Smooth muscle cell (in vitro differentiated cells): ENCODE measurements around the gene AFF4. TPM values are rescaled to one million over a fixed set of nuclear protein-coding genes. Genes with fewer than 3 reads are reported as not detected.
"Not testable (repeated sequence)": the region's sequence is repeated elsewhere in the genome, so short reads cannot be mapped to it uniquely, and the experiment has no call there.

Experiments
- DNase-seq: peaks from one replicate; lab custom pipeline; 2025; ENCODE audit not compliant: unreplicated experiment; lab: John Stamatoyannopoulos, UW
- H2AFZ ChIP-seq: fragments of 200-600 bp; sonication (generic); 2 replicates; pipeline ENCODE4 v1.6.0; 2016; ENCODE audit warnings: antibody characterized with exemption, low read depth, mild to moderate bottlenecking
- H3F3A ChIP-seq: fragments of 200-600 bp; sonication (generic); 2 replicates; pipeline ENCODE4 v1.6.0; 2017; ENCODE audit warnings: antibody characterized with exemption, low read depth
- H3K27ac ChIP-seq: fragments of 200-600 bp; sonication (generic); 2 replicates; pipeline ENCODE4 v1.5.1; 2016; ENCODE audit warnings: low read depth, mild to moderate bottlenecking
- H3K27me3 ChIP-seq: fragments of 200-600 bp; sonication (generic); 2 replicates; pipeline ENCODE4 v1.6.1; 2016; ENCODE audit warnings: low read depth, mild to moderate bottlenecking
- H3K36me3 ChIP-seq: fragments of 200-600 bp; sonication (generic); 2 replicates; pipeline ENCODE4 v1.5.1; 2016; ENCODE audit warnings: low read depth
- H3K4me1 ChIP-seq: fragments of 200-600 bp; sonication (generic); 2 replicates; pipeline ENCODE4 v1.5.1; 2016; ENCODE audit warnings: low read depth
- H3K4me2 ChIP-seq: fragments of 200-600 bp; sonication (generic); 2 replicates; pipeline ENCODE4 v1.6.0; 2016; ENCODE audit warnings: mild to moderate bottlenecking
- H3K4me3 ChIP-seq: fragments of 200-600 bp; sonication (generic); 2 replicates; pipeline ENCODE4 v1.5.1; 2016; ENCODE audit warnings: mild to moderate bottlenecking
- H3K79me2 ChIP-seq: fragments of 200-600 bp; sonication (generic); 2 replicates; pipeline ENCODE4 v1.6.0; 2016; ENCODE audit warnings: low read depth, mild to moderate bottlenecking
- H3K9ac ChIP-seq: fragments of 200-600 bp; sonication (generic); 2 replicates; pipeline ENCODE4 v1.6.0; 2016; ENCODE audit warnings: low read depth
- H3K9me3 ChIP-seq: fragments of 200-600 bp; sonication (generic); replicated peaks from 2 replicates; pipeline ENCODE4 v1.5.1; 2016; ENCODE audit warnings: low read depth
- H4K20me1 ChIP-seq: fragments of 200-600 bp; sonication (generic); 2 replicates; pipeline ENCODE4 v1.6.0; 2016; ENCODE audit warnings: low read depth
- WGBS: methylation state at CpG from one replicate; pipeline ENCODE4 v1.1.7; 2016; ENCODE audit warnings: low lambda C conversion rate; 5-methylcytosine and 5-hydroxymethylcytosine counted together
- polyA plus RNA-seq: library from polyadenylated mRNA; unstranded; fragments of >200 nt; fragmentation: Nextera tagmentation; extraction: Ambion mirVana; gene quantifications from 2 replicates; pipeline ENCODE4 v1.2.1, GENCODE V29; 2016
- total RNA-seq: library from RNA; depleted of rRNA; stranded (reverse); fragments of >200 nt; gene quantifications from 2 replicates; pipeline ENCODE4 v1.2.3, GENCODE V29; 2014
- TF ChIP-seq, protein P1 (sequence below): fragments of 200-600 bp; sonication (generic); IDR thresholded peaks from 2 replicates; pipeline ENCODE4 v1.5.1; 2017; ENCODE audit warnings: borderline replicate concordance, mild to moderate bottlenecking, antibody characterized with exemption; ENCODE audit not compliant: insufficient read depth, poor library complexity, severe bottlenecking

The AFF4 gene
- total and polyA plus RNA-seq, 2 experiments from 2014 or later, result 27.8 to 137 TPM

DNA sequence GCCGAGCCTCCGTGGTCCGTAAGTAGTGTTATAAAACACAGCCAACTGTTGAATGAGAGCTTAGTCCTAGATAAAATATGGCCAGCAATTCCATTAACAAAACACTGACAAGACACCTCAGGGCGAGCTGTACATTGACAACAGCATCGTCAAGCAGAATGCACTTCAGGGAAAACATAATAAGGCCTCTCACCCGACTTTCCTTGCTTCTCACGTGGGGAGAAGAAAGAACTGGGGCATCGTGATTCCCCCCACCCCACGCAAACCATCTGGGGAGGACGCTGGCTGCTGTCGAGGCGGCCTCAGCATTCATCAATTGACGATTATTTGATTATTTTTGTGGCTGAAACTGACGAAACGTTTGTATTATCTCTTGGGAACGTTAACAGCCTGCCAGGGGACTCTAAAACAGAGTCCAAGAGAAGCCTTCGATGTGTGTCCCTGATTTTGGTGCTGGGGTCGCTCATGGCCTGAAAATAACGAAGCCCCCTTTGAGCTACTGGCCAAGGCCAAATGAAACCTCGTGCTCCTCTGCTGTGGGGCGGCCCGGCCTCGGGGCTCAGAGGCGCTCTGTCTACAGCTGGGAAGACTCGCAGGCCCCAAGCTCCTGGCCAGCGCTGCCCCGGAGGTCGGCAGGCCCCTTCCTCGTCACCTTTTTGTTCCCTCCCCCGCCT lies 97.6 kb downstream of the AFF4 start:
- Histone ChIP-seq H3K36me3 (no peaks in the 10 kb centered on the region), H3K27ac (peak overlapping the region; percentile 89), H2AFZ (peak overlapping the region; percentile 49), H3F3A (peaks cover 15% of the 10 kb centered on the region), H3K79me2 (peaks cover 9% of the 10 kb centered on the region), H4K20me1 (peaks cover 5% of the 10 kb centered on the region), H3K27me3 (peaks cover 6% of the 10 kb centered on the region), H3K4me3 (peak overlapping the region; percentile 70), H3K9ac (peak overlapping the region; percentile 94), H3K9me3 (no peaks in the 10 kb centered on the region), H3K4me2 (peak overlapping the region; percentile 87), H3K4me1 (peaks cover 12% of the 10 kb centered on the region)
- TF ChIP-seq, protein P1, sequence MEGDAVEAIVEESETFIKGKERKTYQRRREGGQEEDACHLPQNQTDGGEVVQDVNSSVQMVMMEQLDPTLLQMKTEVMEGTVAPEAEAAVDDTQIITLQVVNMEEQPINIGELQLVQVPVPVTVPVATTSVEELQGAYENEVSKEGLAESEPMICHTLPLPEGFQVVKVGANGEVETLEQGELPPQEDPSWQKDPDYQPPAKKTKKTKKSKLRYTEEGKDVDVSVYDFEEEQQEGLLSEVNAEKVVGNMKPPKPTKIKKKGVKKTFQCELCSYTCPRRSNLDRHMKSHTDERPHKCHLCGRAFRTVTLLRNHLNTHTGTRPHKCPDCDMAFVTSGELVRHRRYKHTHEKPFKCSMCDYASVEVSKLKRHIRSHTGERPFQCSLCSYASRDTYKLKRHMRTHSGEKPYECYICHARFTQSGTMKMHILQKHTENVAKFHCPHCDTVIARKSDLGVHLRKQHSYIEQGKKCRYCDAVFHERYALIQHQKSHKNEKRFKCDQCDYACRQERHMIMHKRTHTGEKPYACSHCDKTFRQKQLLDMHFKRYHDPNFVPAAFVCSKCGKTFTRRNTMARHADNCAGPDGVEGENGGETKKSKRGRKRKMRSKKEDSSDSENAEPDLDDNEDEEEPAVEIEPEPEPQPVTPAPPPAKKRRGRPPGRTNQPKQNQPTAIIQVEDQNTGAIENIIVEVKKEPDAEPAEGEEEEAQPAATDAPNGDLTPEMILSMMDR, result no peak
- WGBS, result 40% methylated on average over 29 of the region's 30 CpGs
- no peak for DNase-seq

DNA sequence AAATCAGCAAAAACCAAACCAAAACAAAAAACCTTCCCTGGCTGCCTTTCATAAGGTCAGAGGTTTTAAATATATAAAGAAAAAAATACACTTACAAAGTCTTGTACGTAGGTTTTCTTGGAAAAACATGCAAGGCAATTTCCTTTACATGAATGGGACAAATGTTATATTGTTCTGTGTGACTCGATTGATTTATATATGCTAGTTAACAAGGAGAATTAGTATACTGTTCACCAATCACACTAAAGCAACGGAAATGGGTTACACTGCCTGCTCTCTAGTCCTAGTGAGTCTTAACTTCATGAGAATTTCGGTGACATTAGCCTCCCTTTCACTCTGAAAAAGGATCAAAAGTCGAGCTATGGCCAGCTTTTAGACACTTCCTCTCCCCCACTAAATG lies 102.7 kb downstream of the AFF4 start:
- 74% methylated on average over 5 of the region's 5 CpGs for WGBS
- H3K9me3 ChIP-seq, result no peaks in the 10 kb centered on the region
- TF ChIP-seq, protein P1, result no peak
- H3K79me2 ChIP-seq, result no peaks in the 10 kb centered on the region
- DNase-seq, result no peak
- H3K9ac ChIP-seq, result no peak overlapping the region
- no peak overlapping the region for H3K27ac ChIP-seq
- peaks cover 3% of the 10 kb centered on the region for H3K4me1 ChIP-seq
- no peaks in the 10 kb centered on the region for H4K20me1 ChIP-seq
- no peaks in the 10 kb centered on the region for H3K36me3 ChIP-seq
- peaks cover 25% of the 10 kb centered on the region for H3K27me3 ChIP-seq
- no peaks in the 10 kb centered on the region for H3F3A ChIP-seq
- no peak overlapping the region for H3K4me2 ChIP-seq
- H2AFZ ChIP-seq, result no peak overlapping the region
- no peak overlapping the region for H3K4me3 ChIP-seq

DNA sequence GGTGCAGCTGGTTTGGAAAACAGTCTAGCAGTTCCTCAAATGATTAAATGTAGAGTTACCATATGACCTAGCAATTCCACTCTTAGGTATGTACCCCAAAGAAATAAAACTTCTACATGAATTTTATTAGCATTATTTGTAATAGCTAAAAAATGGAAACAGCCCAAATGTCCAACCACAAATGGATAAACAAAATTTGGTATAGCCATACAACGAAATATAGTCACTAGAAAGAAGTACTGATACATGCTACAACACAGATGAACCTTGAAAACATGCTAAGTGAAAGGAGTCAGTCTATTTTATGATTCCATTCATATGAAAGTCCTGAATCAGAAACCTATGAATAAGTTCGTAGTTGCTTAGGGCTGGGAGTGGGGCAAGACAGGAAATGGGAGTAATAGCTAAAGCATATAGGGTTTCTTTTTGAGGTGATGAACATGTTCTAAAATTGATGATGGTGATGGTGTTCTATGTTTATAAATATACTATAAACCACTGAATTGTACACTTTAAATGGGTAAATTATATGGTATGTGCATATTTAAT lies 103.5 kb downstream of the AFF4 start:
- no peak overlapping the region for H3K4me2 ChIP-seq
- no peak overlapping the region for H2AFZ ChIP-seq
- no peaks in the 10 kb centered on the region for H3K9me3 ChIP-seq
- no peaks in the 10 kb centered on the region for H3F3A ChIP-seq
- H3K79me2 ChIP-seq, result no peaks in the 10 kb centered on the region
- peaks cover 25% of the 10 kb centered on the region for H3K27me3 ChIP-seq
- no peak overlapping the region for H3K9ac ChIP-seq
- WGBS, result 83% methylated on average over 2 of the region's 2 CpGs
- H3K4me1 ChIP-seq, result no peaks in the 10 kb centered on the region
- no peak overlapping the region for H3K4me3 ChIP-seq
- no peaks in the 10 kb centered on the region for H3K36me3 ChIP-seq
- H4K20me1 ChIP-seq, result no peaks in the 10 kb centered on the region
- H3K27ac ChIP-seq, result no peak overlapping the region
- TF ChIP-seq, protein P1, result no peak
- no peak for DNase-seq

DNA sequence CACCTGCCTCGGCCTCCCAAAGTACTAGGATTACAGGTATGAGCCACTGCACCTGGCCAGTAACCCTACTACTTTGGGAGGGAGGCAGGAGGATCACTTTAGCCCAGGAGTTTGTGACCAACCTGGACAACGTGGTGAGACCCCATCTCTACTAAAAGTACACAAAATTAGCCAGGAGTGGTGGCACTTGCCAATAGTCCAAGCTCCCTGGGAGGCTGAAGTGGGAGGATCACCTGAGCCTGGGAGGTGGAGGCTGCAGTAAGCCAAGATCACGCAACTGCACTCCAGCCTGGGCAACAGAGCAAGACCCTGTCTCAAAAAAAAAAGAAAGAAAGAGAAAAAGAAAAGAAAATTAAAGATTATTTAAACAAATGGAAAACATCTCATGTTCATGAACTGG lies 107.4 kb downstream of the AFF4 start:
- H3K4me3 ChIP-seq, result no peak overlapping the region

DNA sequence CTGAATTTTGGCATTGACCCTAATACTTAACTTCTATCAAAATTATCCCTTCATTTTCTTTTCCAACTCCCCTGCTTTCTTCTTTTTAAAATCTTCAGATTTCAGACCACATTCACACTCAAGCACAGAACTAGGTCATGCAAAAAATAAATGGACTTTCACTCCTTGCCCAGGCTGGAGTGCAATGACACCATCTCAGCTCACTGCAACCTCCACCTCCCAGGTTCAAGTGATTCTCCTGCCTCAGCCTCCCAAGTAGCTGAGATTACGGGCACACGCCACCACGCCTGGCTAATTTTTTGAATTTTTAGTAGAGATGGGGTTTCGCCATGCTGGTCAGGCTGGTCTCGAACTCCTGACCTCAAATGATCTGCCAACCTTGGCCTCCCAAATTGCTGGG lies 108.4 kb downstream of the AFF4 start:
- not testable (repeated sequence) for H3F3A ChIP-seq, H3K9ac ChIP-seq, H3K4me3 ChIP-seq, H2AFZ ChIP-seq, H3K4me2 ChIP-seq, DNase-seq, H3K79me2 ChIP-seq, H3K36me3 ChIP-seq, H3K27ac ChIP-seq, H3K9me3 ChIP-seq, H4K20me1 ChIP-seq, H3K4me1 ChIP-seq
- H3K27me3 ChIP-seq, result peaks cover 11% of the 10 kb centered on the region
- WGBS, result 94% methylated on average over 5 of the region's 5 CpGs

More for the DNA sequence above, 107.4 kb downstream of the AFF4 start:
- no peak overlapping the region for H3K9ac ChIP-seq
- H3K27me3 ChIP-seq, result peaks cover 21% of the 10 kb centered on the region
- no peak overlapping the region for H3K27ac ChIP-seq
- H3K79me2 ChIP-seq, result no peaks in the 10 kb centered on the region
- no peaks in the 10 kb centered on the region for H3K36me3 ChIP-seq
- H3F3A ChIP-seq, result no peaks in the 10 kb centered on the region
- 86% methylated on average over 3 of the region's 3 CpGs for WGBS
- H4K20me1 ChIP-seq, result no peaks in the 10 kb centered on the region
- H3K4me2 ChIP-seq, result no peak overlapping the region
- DNase-seq, result no peak
- no peaks in the 10 kb centered on the region for H3K4me1 ChIP-seq
- H2AFZ ChIP-seq, result no peak overlapping the region
- TF ChIP-seq, protein P1, result no peak
- no peaks in the 10 kb centered on the region for H3K9me3 ChIP-seq
